Mesodermal cell (in vitro differentiated cells): ENCODE results near the gene KCNJ2.

Experiments
- H3K27ac ChIP-seq: 2 replicates; pipeline ENCODE4 v1.7.0; 2013; ENCODE audit warnings: mild to moderate bottlenecking, low read depth, low read length, moderate library complexity; ENCODE audit not compliant: severe bottlenecking
- H3K36me3 ChIP-seq: 2 replicates; pipeline ENCODE4 v1.7.1; 2013; ENCODE audit warnings: mild to moderate bottlenecking, low read length, moderate library complexity; ENCODE audit not compliant: control insufficient read depth, insufficient read depth
- H3K4me1 ChIP-seq: one replicate; pipeline ENCODE4 v1.7.1; 2013; ENCODE audit warnings: mild to moderate bottlenecking, low read length; ENCODE audit not compliant: insufficient read depth, control insufficient read depth, poor library complexity, severe bottlenecking
- H3K4me3 ChIP-seq: 2 replicates; pipeline ENCODE4 v1.7.0; 2013; ENCODE audit warnings: low read length, control low read depth, mild to moderate bottlenecking; ENCODE audit not compliant: insufficient read depth, poor library complexity, severe bottlenecking; ENCODE audit errors: extremely low read depth
- H3K9me3 ChIP-seq: 2 replicates; pipeline ENCODE4 v1.7.1; 2013; ENCODE audit warnings: mild to moderate bottlenecking, low read length, moderate library complexity; ENCODE audit not compliant: control insufficient read depth
- WGBS, 2 experiments: methylation state at CpG; one replicate each; pipeline ENCODE4 v1.1.5; 2013; ENCODE audit warnings: missing lambda C conversion rate in 2 of 2; ENCODE audit not compliant: insufficient coverage in 2 of 2; 5-methylcytosine and 5-hydroxymethylcytosine counted together

Gene KCNJ2

DNA sequence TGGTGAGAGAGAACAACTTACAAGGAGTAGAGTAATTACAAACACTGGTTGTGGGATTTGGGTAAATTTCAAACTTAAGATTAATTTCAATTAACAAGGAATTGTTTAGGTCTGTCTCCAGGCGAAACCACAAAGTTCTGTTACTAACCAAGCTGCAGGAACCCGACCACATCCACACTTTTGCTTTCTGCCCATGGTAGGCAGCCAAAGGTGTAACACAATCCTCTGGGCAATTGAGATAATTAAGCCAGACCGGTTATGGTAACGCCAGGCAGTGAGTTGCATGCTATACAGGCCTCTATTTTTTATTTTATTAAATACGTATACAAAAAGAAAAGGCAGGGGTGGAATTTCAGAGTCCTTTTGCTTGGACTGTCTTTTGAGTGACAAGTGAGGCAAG is 12.0 kb downstream of the KCNJ2 start:
- Histone ChIP-seq H3K27ac (no peak overlapping the region), H3K4me3 (no peak overlapping the region), H3K9me3 (no peaks in the 10 kb centered on the region), H3K4me1 (no peaks in the 10 kb centered on the region), H3K36me3 (peaks cover 18% of the 10 kb centered on the region)
- 85 to 89% methylated on average over 2 of the region's 5 CpGs for WGBS, 2 experiments

DNA sequence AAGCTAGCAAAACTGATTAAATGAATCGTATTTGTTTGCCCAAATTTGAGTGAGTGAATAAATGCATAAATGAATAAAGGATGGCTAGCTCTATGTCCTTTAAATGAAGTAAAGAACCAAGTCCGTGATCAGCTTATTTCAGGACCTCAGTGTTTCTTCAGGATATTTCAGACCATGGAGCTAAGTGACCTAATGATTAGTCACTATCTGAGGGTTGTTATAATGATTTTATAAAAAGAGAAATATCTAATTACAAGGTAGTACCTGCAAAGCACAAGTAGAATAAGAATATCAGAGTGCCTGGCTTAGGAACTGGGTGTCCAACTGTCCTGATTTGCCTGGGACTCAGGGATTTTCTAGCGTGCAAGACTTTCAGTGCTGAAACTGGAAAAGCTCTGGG is 12.5 kb downstream of the KCNJ2 start:
- no peak overlapping the region for H3K4me3 ChIP-seq
- WGBS, 2 experiments = 95 to 100% methylated on average over 1 to 2 of the region's 3 CpGs
- no peaks in the 10 kb centered on the region for H3K4me1 ChIP-seq
- no peak overlapping the region for H3K27ac ChIP-seq
- peaks cover 14% of the 10 kb centered on the region for H3K36me3 ChIP-seq
- no peaks in the 10 kb centered on the region for H3K9me3 ChIP-seq

DNA sequence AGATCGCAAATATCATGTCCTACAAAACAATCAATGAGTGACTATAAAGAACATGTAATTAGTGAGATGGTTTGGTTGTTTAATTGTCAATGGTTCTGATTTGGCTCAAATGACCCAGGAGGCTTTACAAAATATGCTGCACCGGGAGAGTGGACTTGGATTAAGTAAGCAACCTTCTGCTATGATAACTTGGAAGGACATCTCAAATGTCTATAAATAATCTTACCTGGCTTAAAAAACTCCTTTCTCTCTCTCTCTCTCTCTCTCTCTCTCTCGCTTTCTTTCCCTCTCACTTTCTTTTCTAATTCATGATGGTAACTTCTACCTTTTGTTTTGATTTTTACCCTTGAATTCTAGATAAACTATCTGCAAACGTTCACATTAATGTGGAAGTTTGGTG is 14.2 kb downstream of the KCNJ2 start:
- no peaks in the 10 kb centered on the region for H3K9me3 ChIP-seq
- H3K4me1 ChIP-seq = no peaks in the 10 kb centered on the region
- no peak overlapping the region for H3K27ac ChIP-seq
- H3K36me3 ChIP-seq = peaks cover 4% of the 10 kb centered on the region
- H3K4me3 ChIP-seq = no peak overlapping the region
- 100% methylated on average over 1 of the region's 4 CpGs; no CpG with 5 or more reads in 1 of the 2 experiments for WGBS, 2 experiments

DNA sequence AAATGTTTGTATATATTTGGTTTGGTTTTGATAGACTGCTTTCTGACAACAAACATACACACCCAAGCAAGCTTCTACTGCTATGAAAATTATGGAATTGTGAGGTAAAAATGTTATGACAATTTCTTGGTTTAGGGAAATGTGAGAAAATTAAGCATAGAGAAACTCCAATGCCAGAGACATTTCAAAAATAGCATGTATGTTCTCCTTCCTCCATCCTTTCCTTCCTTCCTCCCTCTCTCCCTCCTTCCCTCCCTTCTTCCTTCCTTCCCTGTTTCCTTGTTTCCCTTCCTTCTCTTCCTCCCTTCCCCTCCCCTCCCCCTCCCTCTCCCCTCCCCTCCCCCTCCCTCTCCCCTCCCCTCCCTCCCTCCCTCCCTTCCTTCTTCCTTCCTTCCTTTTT is 14.9 kb downstream of the KCNJ2 start:
- Histone ChIP-seq H3K27ac (no peak overlapping the region), H3K36me3 (no peaks in the 10 kb centered on the region), H3K9me3 (no peaks in the 10 kb centered on the region), H3K4me3 (no peak overlapping the region), H3K4me1 (no peaks in the 10 kb centered on the region)

DNA sequence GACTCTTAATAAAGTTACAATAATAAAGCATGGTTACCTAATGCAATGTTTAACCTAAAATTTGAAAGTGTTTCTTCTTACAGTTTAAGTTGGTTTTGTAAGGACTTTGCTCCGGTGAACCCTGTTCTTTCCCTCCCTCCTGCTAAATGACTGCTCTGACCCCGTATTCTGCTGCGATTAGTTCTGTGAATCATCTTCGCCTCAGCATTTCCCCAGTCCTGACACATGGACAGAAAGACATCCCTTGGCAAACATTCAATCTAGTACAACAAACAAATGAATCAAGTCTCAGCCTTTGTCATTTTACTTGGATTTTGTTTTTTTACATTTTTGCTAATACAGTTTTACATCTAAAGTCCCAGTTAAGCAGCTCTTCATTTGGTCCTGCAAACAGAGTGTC is 15.4 kb downstream of the KCNJ2 start:
- WGBS, 2 experiments = 96 to 100% methylated on average over 3 to 4 of the region's 4 CpGs
- Histone ChIP-seq H3K4me1 (no peaks in the 10 kb centered on the region), H3K9me3 (no peaks in the 10 kb centered on the region), H3K4me3 (no peak overlapping the region), H3K27ac (no peak overlapping the region), H3K36me3 (no peaks in the 10 kb centered on the region)

DNA sequence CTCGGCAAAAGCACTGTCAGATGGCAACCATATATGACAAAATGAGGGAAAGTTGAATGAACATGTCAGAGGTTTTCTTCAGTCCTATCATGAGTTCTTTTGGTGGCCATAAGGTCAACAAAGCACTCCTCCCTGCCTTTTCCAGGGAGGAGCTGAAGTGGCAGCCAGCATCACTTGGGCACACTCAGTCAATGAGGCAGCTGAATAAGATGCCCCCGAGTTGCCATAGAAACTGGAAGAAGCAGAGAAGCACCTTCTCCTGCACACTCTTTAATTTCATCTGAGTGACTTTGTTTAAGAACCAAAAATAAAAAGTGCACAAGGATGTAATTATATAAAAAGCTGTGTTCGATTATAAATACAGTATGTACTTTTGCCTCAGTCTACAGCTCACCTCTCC is 16.0 kb downstream of the KCNJ2 start:
- 100% methylated on average over 1 of the region's 3 CpGs for WGBS, 2 experiments
- H3K27ac ChIP-seq = no peak overlapping the region

DNA sequence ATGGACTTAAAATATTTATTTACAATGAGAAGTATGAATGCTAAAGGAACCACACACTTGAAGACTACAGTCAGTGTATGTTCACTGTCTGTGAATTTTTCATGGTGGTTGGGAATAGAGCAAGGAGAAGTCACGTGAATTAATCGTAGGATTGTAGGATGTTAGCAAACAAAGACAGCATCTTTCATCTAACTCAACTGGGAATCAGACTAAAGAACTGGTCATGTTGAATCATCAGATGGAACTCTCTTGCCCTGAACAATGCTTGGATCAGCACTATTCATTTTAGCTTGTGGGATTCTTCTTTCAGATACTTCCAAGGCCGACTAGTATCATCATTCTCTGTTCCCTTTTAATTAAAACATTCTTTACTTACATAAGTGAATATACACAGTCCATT is 18.1 kb downstream of the KCNJ2 start:
- Histone ChIP-seq H3K27ac (no peak overlapping the region), H3K4me1 (no peaks in the 10 kb centered on the region), H3K4me3 (no peak overlapping the region), H3K9me3 (no peaks in the 10 kb centered on the region), H3K36me3 (no peaks in the 10 kb centered on the region)
- 100% methylated on average over 2 of the region's 3 CpGs; no CpG with 5 or more reads in 1 of the 2 experiments for WGBS, 2 experiments

More for the DNA sequence above, 16.0 kb downstream of the KCNJ2 start:
- Histone ChIP-seq H3K4me3 (no peak overlapping the region), H3K4me1 (no peaks in the 10 kb centered on the region), H3K9me3 (no peaks in the 10 kb centered on the region), H3K36me3 (no peaks in the 10 kb centered on the region)

DNA sequence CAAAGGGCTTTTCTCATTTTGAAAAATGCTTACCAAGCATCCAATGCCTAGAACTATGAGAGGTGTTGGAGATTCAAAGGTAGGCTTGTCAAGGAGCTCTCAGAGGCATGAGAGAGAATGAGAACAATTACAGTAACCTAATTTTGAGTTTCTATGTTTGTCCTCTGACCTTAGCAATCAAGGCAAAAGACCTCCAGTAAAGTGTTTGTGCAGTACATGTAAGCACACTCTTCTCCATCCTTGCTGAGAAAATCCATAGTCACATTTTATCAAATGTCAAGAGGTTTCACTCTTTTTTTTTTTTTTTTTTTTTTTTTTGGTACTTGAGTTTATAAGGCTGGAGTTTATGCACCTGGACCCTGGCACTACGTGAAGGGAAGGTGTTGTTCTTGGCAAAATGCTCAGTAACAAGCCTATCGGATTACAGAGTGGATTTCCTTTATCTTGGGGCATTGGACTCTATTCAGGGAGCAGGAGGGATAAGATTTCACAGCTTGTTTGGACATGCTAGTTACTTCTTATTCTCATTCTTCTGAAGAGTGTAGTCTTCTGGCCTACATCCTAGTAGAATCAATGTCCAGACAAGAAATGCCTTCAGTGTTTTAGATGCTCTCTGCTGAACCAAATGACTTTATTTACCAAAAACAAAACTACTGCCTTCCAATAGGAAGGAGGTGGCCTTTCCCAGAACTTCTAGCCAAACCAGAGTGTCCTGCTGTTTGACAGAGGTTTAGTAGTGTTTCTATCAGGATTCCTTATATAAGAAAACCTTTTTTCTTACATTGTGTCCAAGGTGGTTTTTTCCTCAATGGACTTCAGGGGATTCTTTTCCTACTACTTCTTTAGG is 21.9 kb downstream of the KCNJ2 start:
- no peaks in the 10 kb centered on the region for H3K4me1 ChIP-seq
- no peaks in the 10 kb centered on the region for H3K36me3 ChIP-seq
- no peak overlapping the region for H3K4me3 ChIP-seq
- H3K27ac ChIP-seq = no peak overlapping the region
- no peaks in the 10 kb centered on the region for H3K9me3 ChIP-seq
- 93 to 100% methylated on average over 1 to 2 of the region's 2 CpGs for WGBS, 2 experiments

DNA sequence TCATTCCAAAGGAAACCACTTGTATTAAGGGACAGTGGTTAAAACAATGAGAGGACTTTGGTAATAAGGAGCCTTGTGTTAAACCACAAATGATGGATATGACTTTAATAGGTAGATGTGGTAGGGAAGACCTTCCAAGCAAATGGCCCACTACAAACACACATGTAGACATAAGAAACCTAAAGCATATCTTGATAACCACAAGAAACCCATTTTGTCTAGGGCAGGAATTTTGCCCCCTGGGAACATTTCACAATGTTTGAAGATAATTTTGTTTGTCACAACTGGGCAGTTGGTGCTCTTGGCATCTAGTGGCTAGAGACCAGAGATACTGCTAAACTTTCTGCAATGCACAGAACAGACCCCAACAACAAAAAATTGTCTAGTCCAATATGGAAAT is 25.8 kb downstream of the KCNJ2 start:
- Histone ChIP-seq H3K27ac (no peak overlapping the region), H3K4me1 (no peaks in the 10 kb centered on the region), H3K4me3 (no peak overlapping the region), H3K9me3 (no peaks in the 10 kb centered on the region), H3K36me3 (no peaks in the 10 kb centered on the region)

DNA sequence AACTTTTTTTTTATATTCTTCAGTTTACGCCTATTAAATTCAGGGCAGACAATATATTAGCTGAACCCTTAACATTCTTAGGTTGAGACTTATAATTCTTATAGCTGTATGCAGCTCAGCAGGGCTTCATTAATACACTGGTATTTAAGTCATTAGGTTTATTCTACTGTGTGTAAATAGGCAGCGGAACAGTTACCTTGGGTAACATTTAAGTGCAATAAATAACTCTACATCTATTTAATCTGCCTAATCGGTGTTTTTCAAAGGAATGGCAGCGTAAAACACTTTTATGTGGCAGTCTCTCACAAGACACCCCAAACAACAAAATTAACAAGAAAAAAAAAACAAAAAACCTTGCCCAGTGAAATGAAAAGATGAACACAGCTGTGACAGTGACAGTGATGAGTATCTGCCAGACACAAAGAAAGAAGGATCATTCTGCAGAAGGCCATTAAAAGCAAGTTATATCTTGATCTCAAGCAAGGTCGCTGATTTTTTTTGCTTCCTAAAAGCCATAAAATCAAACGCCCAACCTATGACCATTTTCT is 32.6 kb downstream of the KCNJ2 start:
- 80% methylated on average over 1 of the region's 6 CpGs; no CpG with 5 or more reads in 1 of the 2 experiments for WGBS, 2 experiments
- no peaks in the 10 kb centered on the region for H3K36me3 ChIP-seq
- H3K4me3 ChIP-seq = no peak overlapping the region
- H3K9me3 ChIP-seq = no peaks in the 10 kb centered on the region
- H3K27ac ChIP-seq = no peak overlapping the region
- no peaks in the 10 kb centered on the region for H3K4me1 ChIP-seq

DNA sequence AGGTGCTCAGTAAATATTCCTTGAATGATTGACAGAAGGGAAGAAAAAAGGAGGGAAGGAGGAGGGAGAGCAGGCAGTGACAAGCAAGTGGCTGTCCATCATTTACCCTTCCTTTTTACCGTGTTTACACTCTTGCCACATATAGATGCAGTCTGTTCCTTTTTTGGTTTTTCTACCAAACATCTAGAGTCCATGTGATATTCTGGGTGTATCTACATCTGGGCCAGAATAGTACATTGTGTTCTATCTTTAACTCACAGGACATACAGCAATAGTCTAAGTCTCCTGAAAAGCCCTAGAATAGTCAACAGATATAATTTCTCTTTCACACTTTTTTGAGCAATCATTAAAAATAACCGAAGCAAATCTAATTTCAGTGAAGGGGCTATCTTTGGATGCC is 33.5 kb downstream of the KCNJ2 start:
- Histone ChIP-seq H3K36me3 (no peaks in the 10 kb centered on the region), H3K9me3 (no peaks in the 10 kb centered on the region), H3K27ac (no peak overlapping the region), H3K4me3 (no peak overlapping the region), H3K4me1 (no peaks in the 10 kb centered on the region)
- WGBS, 2 experiments = 80% methylated on average over 1 of the region's 2 CpGs; no CpG with 5 or more reads in 1 of the 2 experiments
